Measurements from ENCODE around the gene RASGRF2.

- TF ChIP-seq CTCF (IDR thresholded peaks at IDR 0.05; ENCODE audit: control extremely low read depth in 1 of 3, insufficient read depth in 1 of 3, low read depth in 1 of 3, low read length in 3 of 3) (no peak), GABPA (IDR thresholded peaks at IDR 0.05; ENCODE audit: borderline replicate concordance, insufficient read depth, low read length) (no peak), MAFK (IDR thresholded peaks at IDR 0.05; ENCODE audit: low read depth, low read length) (no peak), POLR2AphosphoS5 (IDR thresholded peaks at IDR 0.05; ENCODE audit: low read depth, low read length) (no peak), SUZ12 (IDR thresholded peaks at IDR 0.05; ENCODE audit: low read length) (no peak), CREB1 (IDR thresholded peaks at IDR 0.05) (no peak), SP2 (IDR thresholded peaks at IDR 0.05; ENCODE audit: low read length) (no peak), E2F6 (IDR thresholded peaks at IDR 0.05) (no peak), YY1 (IDR thresholded peaks at IDR 0.05; ENCODE audit: low read depth, low read length) (no peak)
- TF ChIP-seq, protein P1, sequence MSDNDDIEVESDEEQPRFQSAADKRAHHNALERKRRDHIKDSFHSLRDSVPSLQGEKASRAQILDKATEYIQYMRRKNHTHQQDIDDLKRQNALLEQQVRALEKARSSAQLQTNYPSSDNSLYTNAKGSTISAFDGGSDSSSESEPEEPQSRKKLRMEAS (IDR thresholded peaks at IDR 0.05): no peak
These were observed 228.8 kb downstream of the RASGRF2 start for GRCh38 chr5:81188962-81189361.

Data from H1 (cell line).